ENCODE measurements around the gene CD47.

CD47 gene

DNA sequence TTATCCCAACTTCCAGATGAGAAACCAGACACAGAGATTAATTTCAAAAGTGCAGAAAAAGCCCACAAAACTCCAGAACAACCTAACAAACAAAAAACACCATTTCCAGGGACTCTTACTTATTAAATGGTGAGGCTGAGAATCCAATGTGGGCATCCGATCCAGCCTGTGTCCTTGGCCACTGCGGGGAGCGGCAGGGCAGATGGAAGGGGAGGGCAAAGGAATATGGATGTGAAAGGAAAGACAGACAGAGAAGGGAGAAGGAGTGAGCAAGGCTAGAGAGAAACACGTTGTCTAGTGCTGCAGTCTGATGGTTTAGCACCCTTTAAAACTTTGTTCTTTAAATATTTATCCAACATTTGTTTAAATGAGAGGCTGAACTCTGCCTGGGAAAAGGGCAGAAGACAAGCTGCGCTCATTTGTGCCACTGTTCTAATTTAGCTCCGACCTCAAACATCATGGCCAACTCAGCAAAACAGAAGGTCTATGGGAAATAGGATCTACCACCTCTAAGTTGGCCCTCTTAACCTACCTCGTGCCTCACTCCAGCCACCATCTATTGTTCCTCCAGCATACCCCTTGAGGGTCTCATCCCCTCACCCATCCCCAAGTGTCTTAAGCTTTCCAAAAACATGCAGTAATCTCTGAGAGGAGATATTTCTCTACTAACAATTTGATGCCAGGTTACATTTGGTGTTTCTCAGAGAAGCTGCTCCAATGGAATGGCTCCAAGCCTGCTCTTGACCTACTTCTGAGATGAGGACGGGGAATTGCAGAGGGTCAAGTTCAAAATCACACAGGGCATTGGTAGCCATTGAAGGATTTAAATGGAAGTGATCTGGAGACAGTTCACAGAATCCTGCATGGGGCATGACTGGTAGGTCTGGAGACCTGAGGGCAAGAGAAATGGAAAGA lies 77.4 kb downstream of the CD47 start:
- no peaks in the 10 kb centered on the region for H3K27me3 ChIP-seq
- no peak overlapping the region for H3K4me3 ChIP-seq
- H4K20me1 ChIP-seq, result no peaks in the 10 kb centered on the region
- H3K9ac ChIP-seq, result no peak overlapping the region
- no peak for TF ChIP-seq Cebpa-rat (IDR thresholded peaks at IDR 0.05)
- H3K4me1 ChIP-seq, result peaks cover 11% of the 10 kb centered on the region
- H3K36me3 ChIP-seq, result no peaks in the 10 kb centered on the region
- H3K4me2 ChIP-seq, result no peak overlapping the region
- no peaks in the 10 kb centered on the region for H3K9me3 ChIP-seq
- H3K27ac ChIP-seq, result no peak overlapping the region

DNA sequence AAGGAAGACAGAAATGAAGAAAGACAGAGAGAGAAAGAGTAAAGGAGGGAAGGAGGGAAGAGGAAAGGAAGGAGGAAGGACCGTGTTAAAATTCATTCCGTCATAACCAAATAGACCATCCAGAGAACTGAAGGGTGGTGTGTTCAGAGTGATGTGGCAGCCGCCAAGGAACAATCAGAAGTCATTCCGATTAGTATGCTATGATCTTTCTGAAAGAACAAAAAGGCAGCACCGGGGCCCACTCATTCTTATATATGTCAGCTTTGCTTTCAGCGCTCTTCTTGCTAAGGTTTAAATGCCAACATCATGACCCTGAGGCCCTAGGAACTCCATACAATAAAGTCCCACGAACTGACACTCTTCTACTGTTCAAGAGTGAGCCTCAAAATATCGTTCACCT lies 78.5 kb downstream of the CD47 start:
- H3K27me3 ChIP-seq, result no peaks in the 10 kb centered on the region
- H3K9me3 ChIP-seq, result no peaks in the 10 kb centered on the region
- H3K4me1 ChIP-seq, result peaks cover 14% of the 10 kb centered on the region
- H3K9ac ChIP-seq, result no peak overlapping the region
- H4K20me1 ChIP-seq, result no peaks in the 10 kb centered on the region
- TF ChIP-seq Cebpa-rat (IDR thresholded peaks at IDR 0.05), result no peak
- H3K4me3 ChIP-seq, result no peak overlapping the region
- H3K4me2 ChIP-seq, result no peak overlapping the region
- H3K36me3 ChIP-seq, result no peaks in the 10 kb centered on the region
- no peak overlapping the region for H3K27ac ChIP-seq

DNA sequence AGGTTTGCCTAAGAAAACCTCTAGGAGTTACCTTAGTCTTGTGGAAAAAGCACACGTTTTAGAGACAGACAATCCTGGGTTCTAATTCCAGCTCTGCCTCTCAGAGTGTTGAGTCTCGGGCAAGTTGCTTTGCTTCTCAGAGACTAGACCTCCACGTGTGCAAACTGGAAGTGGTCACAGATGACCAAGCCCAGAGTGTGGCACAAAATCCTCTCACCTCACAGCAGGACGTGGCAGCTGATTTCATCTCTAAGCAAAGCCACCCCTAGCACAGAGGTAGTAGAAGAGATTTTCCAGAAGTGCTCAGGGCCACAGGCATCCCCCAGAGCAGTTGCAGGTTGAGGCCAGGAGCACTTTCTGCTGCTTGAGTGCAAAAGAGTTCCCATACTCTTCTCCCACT lies 79.2 kb downstream of the CD47 start:
- H3K27me3 ChIP-seq, result no peaks in the 10 kb centered on the region
- TF ChIP-seq Cebpa-rat (IDR thresholded peaks at IDR 0.05), result no peak
- H3K4me1 ChIP-seq, result peaks cover 19% of the 10 kb centered on the region
- H3K9ac ChIP-seq, result no peak overlapping the region
- H3K36me3 ChIP-seq, result no peaks in the 10 kb centered on the region
- H3K27ac ChIP-seq, result no peak overlapping the region
- H4K20me1 ChIP-seq, result no peaks in the 10 kb centered on the region
- no peaks in the 10 kb centered on the region for H3K9me3 ChIP-seq
- H3K4me3 ChIP-seq, result no peak overlapping the region
- no peak overlapping the region for H3K4me2 ChIP-seq

DNA sequence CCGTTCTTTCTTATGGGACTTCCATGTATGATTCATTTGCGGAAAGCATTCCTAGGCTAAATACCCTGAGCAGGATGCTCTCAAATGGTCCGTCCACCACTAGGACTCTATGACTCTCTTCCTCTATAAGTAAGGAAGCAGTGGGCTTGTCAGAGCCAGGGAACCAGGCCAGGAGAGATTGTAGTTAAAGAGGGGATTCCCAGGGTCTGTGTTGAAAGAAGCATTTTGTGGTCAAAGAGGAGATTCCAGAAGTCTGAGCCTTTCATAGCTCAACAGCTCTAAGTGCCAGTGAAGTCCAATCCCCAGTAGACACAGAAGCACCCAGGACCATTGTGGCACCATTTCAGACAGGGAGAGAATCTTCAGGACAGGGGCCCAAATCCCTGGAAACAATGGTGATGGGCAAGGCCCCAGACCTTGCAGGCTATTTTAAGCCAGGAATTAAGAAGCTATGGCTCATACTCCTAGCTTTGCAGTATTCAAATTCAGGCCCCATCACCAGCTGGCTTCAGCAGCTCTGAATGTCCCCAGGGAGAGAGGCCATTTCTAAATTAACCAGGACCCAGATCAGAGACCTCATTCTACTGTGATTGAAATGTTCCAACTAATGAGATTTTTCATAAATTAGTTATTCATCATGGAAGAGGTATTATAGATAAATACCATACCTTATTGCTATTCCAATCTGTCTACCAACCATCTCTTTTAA lies 81.7 kb downstream of the CD47 start:
- no peak overlapping the region for H3K27ac ChIP-seq
- H3K36me3 ChIP-seq, result no peaks in the 10 kb centered on the region
- H4K20me1 ChIP-seq, result no peaks in the 10 kb centered on the region; the same call in 1 of the 2 replicates
- no peak for TF ChIP-seq Cebpa-rat (IDR thresholded peaks at IDR 0.05)
- H3K27me3 ChIP-seq, result no peaks in the 10 kb centered on the region
- peaks cover 44% of the 10 kb centered on the region for H3K4me1 ChIP-seq
- H3K9ac ChIP-seq, result no peak overlapping the region
- no peak overlapping the region for H3K4me3 ChIP-seq
- H3K9me3 ChIP-seq, result no peaks in the 10 kb centered on the region
- peak overlapping the region; percentile 63 for H3K4me2 ChIP-seq

DNA sequence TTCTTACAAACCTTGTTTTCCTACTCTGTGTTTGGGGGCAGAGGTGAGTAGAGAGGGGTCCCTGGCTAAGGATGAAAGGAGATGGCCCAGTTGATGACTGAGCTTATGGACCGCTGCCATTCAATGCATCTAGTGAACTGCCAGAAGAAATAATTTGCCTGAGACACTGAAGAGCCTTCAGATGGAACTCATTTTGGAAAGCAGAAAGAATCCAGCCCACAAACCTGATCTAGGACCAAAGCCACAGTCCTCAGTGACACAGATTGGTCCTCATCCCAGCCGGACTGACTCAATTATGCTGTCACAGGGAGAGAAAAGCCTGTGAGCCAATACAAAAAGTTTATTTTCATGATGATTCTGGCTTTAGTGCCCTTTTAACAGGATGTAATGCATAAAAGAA lies 82.7 kb downstream of the CD47 start:
- TF ChIP-seq Cebpa-rat (IDR thresholded peaks at IDR 0.05), result no peak
- H3K4me3 ChIP-seq, result no peak overlapping the region
- H3K27me3 ChIP-seq, result no peaks in the 10 kb centered on the region
- no peaks in the 10 kb centered on the region for H3K9me3 ChIP-seq
- no peaks in the 10 kb centered on the region; the same call in 1 of the 2 replicates for H4K20me1 ChIP-seq
- no peak overlapping the region for H3K27ac ChIP-seq
- H3K9ac ChIP-seq, result no peak overlapping the region
- H3K4me1 ChIP-seq, result peaks cover 47% of the 10 kb centered on the region
- H3K36me3 ChIP-seq, result no peaks in the 10 kb centered on the region
- H3K4me2 ChIP-seq, result no peak overlapping the region

DNA sequence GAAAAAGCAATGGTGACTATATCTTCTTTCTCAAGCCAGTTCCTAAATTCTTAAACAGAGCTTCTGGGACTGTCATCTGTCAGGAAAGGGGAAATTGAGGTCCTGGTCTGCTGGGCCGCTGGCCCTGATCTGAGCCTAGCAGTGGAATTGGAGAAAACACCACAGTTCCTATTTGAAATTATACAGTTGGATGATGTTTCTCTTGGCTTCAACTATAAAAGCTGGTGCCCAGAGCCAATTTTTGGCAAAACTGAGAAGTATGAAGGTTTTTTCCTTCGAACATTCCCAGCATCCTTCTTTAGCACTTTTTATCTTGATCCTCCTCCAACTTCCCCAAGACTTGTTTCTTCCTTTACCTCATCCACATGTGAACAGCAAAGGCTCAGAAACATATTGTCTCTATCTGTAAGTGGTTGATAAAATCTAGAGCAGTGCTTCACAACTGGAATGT lies 83.9 kb downstream of the CD47 start:
- no peak for TF ChIP-seq Cebpa-rat (IDR thresholded peaks at IDR 0.05)
- H3K9me3 ChIP-seq, result no peaks in the 10 kb centered on the region
- no peaks in the 10 kb centered on the region for H3K36me3 ChIP-seq
- no peak overlapping the region for H3K9ac ChIP-seq
- peak overlapping the region; percentile 84 for H3K4me2 ChIP-seq
- no peaks in the 10 kb centered on the region; the same call in 1 of the 2 replicates for H4K20me1 ChIP-seq
- no peaks in the 10 kb centered on the region for H3K27me3 ChIP-seq
- H3K4me3 ChIP-seq, result no peak overlapping the region
- H3K4me1 ChIP-seq, result peaks cover 47% of the 10 kb centered on the region
- H3K27ac ChIP-seq, result no peak overlapping the region

DNA sequence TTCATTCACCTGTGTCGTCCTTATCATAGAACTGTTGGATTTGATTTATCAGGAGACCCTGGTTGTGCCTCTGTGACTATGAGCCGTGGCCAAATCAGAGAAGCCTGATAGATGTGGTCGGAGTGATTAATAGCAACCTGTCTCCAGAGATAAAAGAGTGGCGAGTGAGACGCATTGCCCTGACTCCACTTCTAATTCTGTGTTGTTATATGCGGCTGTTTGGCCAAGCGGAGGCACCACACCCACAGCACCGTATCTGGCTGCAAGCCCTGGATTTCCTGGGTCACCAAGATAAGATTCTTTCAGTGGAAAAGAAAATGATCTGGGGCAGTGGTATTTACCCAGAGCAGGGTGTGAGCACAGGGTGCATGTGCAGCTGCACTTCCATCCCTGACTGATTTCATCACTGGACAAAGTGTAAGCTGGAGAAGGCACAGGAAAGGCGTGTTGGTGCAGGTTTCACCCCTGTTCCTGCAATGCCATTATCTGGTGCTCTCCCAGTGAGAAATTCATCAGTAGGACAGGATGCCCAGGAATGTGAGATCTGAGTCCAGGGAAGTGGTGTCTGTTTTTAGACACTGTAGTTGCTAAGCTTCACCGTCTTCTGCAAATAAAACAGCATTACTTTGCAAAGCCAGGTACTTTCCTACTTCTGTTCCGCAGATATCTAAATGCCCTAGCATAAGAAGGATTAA lies 84.6 kb downstream of the CD47 start:
- Histone ChIP-seq H3K4me2 (peak overlapping the region; percentile 84), H3K4me1 (peaks cover 47% of the 10 kb centered on the region), H3K4me3 (no peak overlapping the region), H3K9me3 (no peaks in the 10 kb centered on the region), H4K20me1 (no peaks in the 10 kb centered on the region; the same call in 1 of the 2 replicates), H3K27me3 (no peaks in the 10 kb centered on the region), H3K9ac (no peak overlapping the region), H3K27ac (no peak overlapping the region), H3K36me3 (no peaks in the 10 kb centered on the region)
- TF ChIP-seq Cebpa-rat (IDR thresholded peaks at IDR 0.05), result no peak

DNA sequence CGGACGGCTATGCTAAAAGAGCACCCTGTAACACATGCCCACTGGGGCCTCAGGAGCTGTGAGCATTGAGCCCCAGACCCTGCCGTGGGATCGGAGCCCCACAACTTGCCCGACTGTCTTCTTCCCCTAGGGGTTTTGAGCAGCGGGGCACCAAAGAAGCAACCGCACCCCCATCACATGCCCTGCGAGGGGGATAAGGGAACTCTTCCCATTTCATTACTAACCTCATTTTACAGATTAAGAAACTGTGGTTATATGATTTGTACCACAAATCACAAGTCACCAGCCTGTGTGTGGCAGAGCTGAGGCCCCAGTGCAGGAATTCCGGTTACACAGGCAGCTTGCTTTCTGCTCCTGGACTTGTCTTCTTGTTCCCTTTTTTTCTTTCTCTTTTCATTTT lies 86.2 kb downstream of the CD47 start:
- H3K36me3 ChIP-seq, result no peaks in the 10 kb centered on the region
- peaks cover 47% of the 10 kb centered on the region for H3K4me1 ChIP-seq
- H3K27ac ChIP-seq, result peak overlapping the region; percentile 41; the same call in 1 of the 2 replicates
- no peak overlapping the region for H3K9ac ChIP-seq
- H3K27me3 ChIP-seq, result no peaks in the 10 kb centered on the region
- peak overlapping the region; percentile 48 for H3K4me3 ChIP-seq
- H4K20me1 ChIP-seq, result no peaks in the 10 kb centered on the region; the same call in 1 of the 2 replicates
- H3K4me2 ChIP-seq, result peak overlapping the region; percentile 84
- no peak for TF ChIP-seq Cebpa-rat (IDR thresholded peaks at IDR 0.05)
- H3K9me3 ChIP-seq, result no peaks in the 10 kb centered on the region

DNA sequence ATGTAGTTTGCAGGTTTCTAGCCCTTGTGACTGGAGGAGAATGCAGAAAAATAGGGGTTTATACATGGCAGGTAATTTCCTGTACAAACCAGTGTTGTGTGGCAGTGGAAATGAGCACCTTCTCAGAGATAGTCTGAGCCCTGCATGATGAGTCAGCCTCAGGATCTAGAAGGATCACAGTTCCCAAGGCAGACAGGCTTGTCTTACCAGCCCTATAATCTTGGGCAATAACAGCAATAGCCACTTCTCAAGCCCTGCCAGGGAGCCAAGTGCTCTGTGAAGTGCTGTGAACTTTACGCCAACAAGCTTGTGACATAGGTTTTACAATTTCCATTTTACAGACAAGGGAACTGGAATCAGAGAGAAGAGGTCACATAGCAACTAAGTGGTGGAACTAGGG lies 89.4 kb downstream of the CD47 start:
- no peak for TF ChIP-seq Cebpa-rat (IDR thresholded peaks at IDR 0.05)
- no peak overlapping the region for H3K27ac ChIP-seq
- peaks cover 26% of the 10 kb centered on the region for H3K4me1 ChIP-seq

More for the DNA sequence above, 89.4 kb downstream of the CD47 start:
- H4K20me1 ChIP-seq, result no peaks in the 10 kb centered on the region; the same call in 1 of the 2 replicates
- H3K9me3 ChIP-seq, result no peaks in the 10 kb centered on the region
- no peaks in the 10 kb centered on the region for H3K27me3 ChIP-seq
- H3K36me3 ChIP-seq, result no peaks in the 10 kb centered on the region
- H3K4me2 ChIP-seq, result no peak overlapping the region
- no peak overlapping the region for H3K4me3 ChIP-seq
- H3K9ac ChIP-seq, result no peak overlapping the region
